ENCODE results near the gene SETBP1. TPM values are rescaled to one million over a fixed set of nuclear protein-coding genes. Genes with fewer than 3 reads are reported as not detected.

Gene SETBP1
- total and polyA plus RNA-seq, 2 of the 8 experiments (the other 6 are each of a cell fraction or from before 2014, with no cell fraction given): 2.0 to 6.5 TPM

- WGBS, 2 experiments (ENCODE audit: extremely low coverage in 1 of 2, insufficient coverage in 1 of 2, insufficient read length in 1 of 2, insufficient replicate concordance in 2 of 2, low coverage in 1 of 2, low lambda C conversion rate in 2 of 2, missing lambda C conversion rate in 1 of 2): 92% methylated on average over 3 of the region's 3 CpGs; no CpG with 5 or more reads in 1 of the 2 experiments
- no peaks in the 10 kb centered on the region for H3K79me1 ChIP-seq (ENCODE audit: low read depth, low read length)
- H2BK12ac ChIP-seq (ENCODE audit: low read depth, low read length): no peak overlapping the region
- H3K9ac ChIP-seq (replicated peaks in 1 of 4; ENCODE audit: extremely low read depth in 1 of 4, low read depth in 3 of 4, low read length in 3 of 4): no peak overlapping the region
- H2BK20ac ChIP-seq (ENCODE audit: low read length): no peak overlapping the region
- H2BK15ac ChIP-seq (ENCODE audit: low read length): no peak overlapping the region
- FAIRE-seq (no peak), DNase-seq (ENCODE audit: low read depth in 1 of 2, low spot score in 2 of 2) (no peak)
- H4K91ac ChIP-seq (replicated peaks; ENCODE audit: insufficient read length, low read length): no peak overlapping the region
- no peak overlapping the region for H3K14ac ChIP-seq (ENCODE audit: insufficient read length)
- H4K8ac ChIP-seq (ENCODE audit: extremely low read depth, insufficient read depth, low read length): no peak overlapping the region
- CTCF ChIA-PET (ENCODE audit: partially characterized antibody): no interaction called here
- H3K4me2 ChIP-seq (ENCODE audit: insufficient read depth in 1 of 2, low read depth in 2 of 2, low read length in 2 of 2): no peak overlapping the region
- H2BK5ac ChIP-seq (ENCODE audit: low read depth, low read length): no peak overlapping the region
- H2BK120ac ChIP-seq (replicated peaks; ENCODE audit: low read depth, low read length): no peak overlapping the region
- H3K18ac ChIP-seq (ENCODE audit: extremely low read depth, low read length): no peak overlapping the region
- H3K23ac ChIP-seq (ENCODE audit: insufficient read length): no peak overlapping the region
- H3K56ac ChIP-seq (replicated peaks; ENCODE audit: insufficient read length, low read depth, low read length): no peak overlapping the region
- H3K27ac ChIP-seq (ENCODE audit: low read depth, low read length): no peak overlapping the region
- no peaks in the 10 kb centered on the region for H4K20me1 ChIP-seq (replicated peaks in 1 of 2; ENCODE audit: control insufficient read depth in 1 of 2, insufficient read depth in 2 of 2, low read length in 2 of 2)
- H3K4me3 ChIP-seq (ENCODE audit: extremely low read depth in 1 of 4, insufficient read depth in 2 of 4, low read depth in 3 of 4, low read length in 4 of 4): no peak overlapping the region
- no peaks in the 10 kb centered on the region for H3K4me1 ChIP-seq (replicated peaks in 1 of 4; ENCODE audit: control insufficient read depth in 3 of 4, insufficient read depth in 4 of 4, low read length in 3 of 4)
- H3K36me3 ChIP-seq (ENCODE audit: control insufficient read depth in 2 of 4, insufficient read depth in 4 of 4, low read length in 3 of 4): no peaks in the 10 kb centered on the region
- H3K23me2 ChIP-seq (ENCODE audit: low read depth, low read length): no peaks in the 10 kb centered on the region; the same call in 1 of the 2 replicates
- no peak overlapping the region for H2AK5ac ChIP-seq (ENCODE audit: low read depth, low read length)
- no peak overlapping the region for H2AFZ ChIP-seq (ENCODE audit: low read length)
- no peak for TF ChIP-seq TAF7 (optimal IDR thresholded peaks at IDR 0.05; ENCODE audit: borderline replicate concordance, low read depth, low read length)
- no peaks in the 10 kb centered on the region for H3K9me3 ChIP-seq (ENCODE audit: insufficient read depth in 2 of 2, low read depth in 1 of 2, low read length in 1 of 2)
- no peak overlapping the region for H4K5ac ChIP-seq (ENCODE audit: insufficient read length, low read depth, low read length)
- H3K79me2 ChIP-seq (ENCODE audit: control insufficient read depth in 1 of 2, insufficient read depth in 2 of 2, low read length in 2 of 2): no peaks in the 10 kb centered on the region
- no peak overlapping the region for H3K4ac ChIP-seq (replicated peaks; ENCODE audit: insufficient read length, low read depth, low read length)
- no peaks in the 10 kb centered on the region for H3K27me3 ChIP-seq (replicated peaks in 1 of 4; ENCODE audit: control insufficient read depth in 3 of 4, extremely low read depth in 1 of 4, insufficient read depth in 3 of 4, low read length in 3 of 4)
- POLR2A ChIA-PET (ENCODE audit: partially characterized antibody): no interaction called here
Measured at GRCh38 chr18:44996261-44996660, 315.6 kb downstream of the SETBP1 start.

All from H1 (cell line).